ENCODE measurements around the gene ZNF41. TPM values are rescaled to one million over a fixed set of nuclear protein-coding genes. Genes with fewer than 3 reads are reported as not detected.

The ZNF41 gene
- total RNA-seq, 1 donor from 2014 or later: 7.0 TPM

GRCh38 chrX:47467106-47467505 lies 15.9 kb downstream of the ZNF41 start:
- no peaks in the 10 kb centered on the region for H3K4me1 Mint-ChIP-seq
- H3K36me3 Mint-ChIP-seq: peaks cover 23% of the 10 kb centered on the region
- H3K27me3 Mint-ChIP-seq (ENCODE audit: low read depth): no peaks in the 10 kb centered on the region
- no peak for TF ChIP-seq CTCF (IDR thresholded peaks at IDR 0.05; ENCODE audit: unreplicated experiment)
- peaks cover 38% of the 10 kb centered on the region for H3K9me3 Mint-ChIP-seq
- no peak overlapping the region for H3K27ac Mint-ChIP-seq
- no peak overlapping the region for H3K4me3 Mint-ChIP-seq
- no peak for DNase-seq (ENCODE audit: low spot score in 2 of 2, unreplicated experiment in 2 of 2)

- DNase-seq (ENCODE audit: low spot score in 2 of 2, unreplicated experiment in 2 of 2): no peak
- H3K9me3 Mint-ChIP-seq: peaks cover 42% of the 10 kb centered on the region
- H3K4me1 Mint-ChIP-seq: no peaks in the 10 kb centered on the region
- no peaks in the 10 kb centered on the region for H3K27me3 Mint-ChIP-seq (ENCODE audit: low read depth)
- no peak overlapping the region for H3K4me3 Mint-ChIP-seq
- peaks cover 28% of the 10 kb centered on the region for H3K36me3 Mint-ChIP-seq
- H3K27ac Mint-ChIP-seq: no peak overlapping the region
- no peak for TF ChIP-seq CTCF (IDR thresholded peaks at IDR 0.05; ENCODE audit: unreplicated experiment)
Measured at GRCh38 chrX:47460561-47460960, 22.5 kb downstream of the ZNF41 start.

- no peak for DNase-seq (ENCODE audit: low spot score in 2 of 2, unreplicated experiment in 2 of 2)
- H3K27ac Mint-ChIP-seq: no peak overlapping the region
- peaks cover 33% of the 10 kb centered on the region for H3K9me3 Mint-ChIP-seq
- TF ChIP-seq CTCF (IDR thresholded peaks at IDR 0.05; ENCODE audit: unreplicated experiment): no peak
- no peak overlapping the region for H3K4me3 Mint-ChIP-seq
- no peaks in the 10 kb centered on the region for H3K27me3 Mint-ChIP-seq (ENCODE audit: low read depth)
- no peaks in the 10 kb centered on the region for H3K4me1 Mint-ChIP-seq
- H3K36me3 Mint-ChIP-seq: peaks cover 22% of the 10 kb centered on the region
Measured at GRCh38 chrX:47458528-47458927, 24.5 kb downstream of the ZNF41 start.

- H3K4me3 Mint-ChIP-seq: no peak overlapping the region
- no peaks in the 10 kb centered on the region for H3K27me3 Mint-ChIP-seq (ENCODE audit: low read depth)
- H3K36me3 Mint-ChIP-seq: peaks cover 34% of the 10 kb centered on the region
- no peaks in the 10 kb centered on the region for H3K4me1 Mint-ChIP-seq
- DNase-seq (ENCODE audit: low spot score in 2 of 2, unreplicated experiment in 2 of 2): no peak
- no peak for TF ChIP-seq CTCF (IDR thresholded peaks at IDR 0.05; ENCODE audit: unreplicated experiment)
- no peak overlapping the region for H3K27ac Mint-ChIP-seq
- H3K9me3 Mint-ChIP-seq: peaks cover 36% of the 10 kb centered on the region
Measured at GRCh38 chrX:47456080-47456479, 26.9 kb downstream of the ZNF41 start.

- DNase-seq (ENCODE audit: low spot score in 2 of 2, unreplicated experiment in 2 of 2): no peak
- no peaks in the 10 kb centered on the region for H3K27me3 Mint-ChIP-seq (ENCODE audit: low read depth)
- peaks cover 55% of the 10 kb centered on the region for H3K36me3 Mint-ChIP-seq
- H3K27ac Mint-ChIP-seq: no peak overlapping the region
- H3K4me1 Mint-ChIP-seq: no peaks in the 10 kb centered on the region
- H3K9me3 Mint-ChIP-seq: peaks cover 60% of the 10 kb centered on the region
- no peak overlapping the region for H3K4me3 Mint-ChIP-seq
- TF ChIP-seq CTCF (IDR thresholded peaks at IDR 0.05; ENCODE audit: unreplicated experiment): no peak
Measured at GRCh38 chrX:47452112-47452511, 30.9 kb downstream of the ZNF41 start.

GRCh38 chrX:47448165-47448806 lies 34.7 kb downstream of the ZNF41 start:
- Mint-ChIP-seq H3K36me3 (peaks cover 53% of the 10 kb centered on the region), H3K27me3 (ENCODE audit: low read depth) (no peaks in the 10 kb centered on the region), H3K4me3 (no peak overlapping the region), H3K4me1 (no peaks in the 10 kb centered on the region), H3K9me3 (peaks cover 80% of the 10 kb centered on the region), H3K27ac (no peak overlapping the region)
- TF ChIP-seq CTCF (IDR thresholded peaks at IDR 0.05; ENCODE audit: unreplicated experiment): no peak
- DNase-seq (ENCODE audit: low spot score in 2 of 2, unreplicated experiment in 2 of 2): no peak
